SH-SY5Y (cell line): Measurements from ENCODE around the gene OR6B1.

ENCODE experiments used
- GATA2 ChIP-seq: IDR thresholded peaks from 2 replicates; pipeline ENCODE4 v1.6.1; 2011; ENCODE audit warnings: mild to moderate bottlenecking, low read depth, low read length
- GATA3 ChIP-seq: IDR thresholded peaks from 2 replicates; pipeline ENCODE4 v1.6.1; 2011; ENCODE audit warnings: low read depth, mild to moderate bottlenecking, low read length, moderate library complexity

DNA sequence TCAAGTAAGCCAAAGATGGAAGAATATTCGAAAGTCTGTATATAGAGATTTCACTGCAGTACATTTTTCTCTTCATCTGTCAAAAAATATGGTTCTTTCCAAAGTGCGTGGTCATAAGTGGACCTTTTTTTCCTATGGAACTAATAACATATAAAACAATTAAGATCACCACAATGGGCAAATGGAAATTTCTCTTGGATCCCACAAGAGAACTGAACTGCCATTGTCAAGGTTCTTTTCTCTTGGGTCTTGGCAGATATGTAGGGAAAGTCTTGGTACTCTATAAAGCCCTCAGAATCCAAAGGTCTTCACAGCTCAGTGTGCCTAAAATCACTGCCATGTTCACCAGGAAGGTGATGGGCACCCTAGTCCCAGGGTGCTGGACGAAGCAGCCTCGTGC is at the start of gene OR6B1:
- TF ChIP-seq GATA3, result no peak
- TF ChIP-seq GATA2, result no peak
